ENCODE data around the gene SCAMP3.
"Not testable (repeated sequence)": the region's sequence is repeated elsewhere in the genome, so short reads cannot be mapped to it uniquely, and the experiment has no call there.

SCAMP3 gene

GRCh38 chr1:155254228-155254713, 7.9 kb downstream of the SCAMP3 start:
- no peak for DNase-seq

DNA sequence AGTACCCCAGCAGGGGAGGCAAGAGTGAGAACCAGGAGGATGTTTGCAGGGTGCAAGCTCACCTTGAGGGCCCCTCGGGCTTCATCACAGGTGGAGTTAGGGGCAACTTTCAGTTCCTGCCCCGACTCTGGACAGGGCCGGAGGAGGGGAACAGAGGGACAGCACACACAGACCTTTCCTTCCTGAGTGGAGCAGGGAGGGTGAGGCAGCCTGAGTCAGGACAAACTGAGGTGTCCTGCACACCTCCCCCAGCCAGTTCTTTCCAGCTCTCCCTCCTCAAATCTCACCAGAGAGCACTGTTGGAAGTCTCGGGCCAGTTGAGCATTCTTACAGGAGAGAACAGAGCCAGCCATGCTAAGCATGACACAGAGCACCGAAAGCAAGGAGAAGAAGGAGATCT, 8.4 kb downstream of the SCAMP3 start:
- DNase-seq = no peak

GRCh38 chr1:155253208-155253607, 9.0 kb downstream of the SCAMP3 start:
- no peak for DNase-seq

GRCh38 chr1:155251566-155251965, 10.6 kb downstream of the SCAMP3 start:
- no peak for DNase-seq

GRCh38 chr1:155250633-155251449, 11.3 kb downstream of the SCAMP3 start:
- DNase-seq = peak; percentile 98

DNA sequence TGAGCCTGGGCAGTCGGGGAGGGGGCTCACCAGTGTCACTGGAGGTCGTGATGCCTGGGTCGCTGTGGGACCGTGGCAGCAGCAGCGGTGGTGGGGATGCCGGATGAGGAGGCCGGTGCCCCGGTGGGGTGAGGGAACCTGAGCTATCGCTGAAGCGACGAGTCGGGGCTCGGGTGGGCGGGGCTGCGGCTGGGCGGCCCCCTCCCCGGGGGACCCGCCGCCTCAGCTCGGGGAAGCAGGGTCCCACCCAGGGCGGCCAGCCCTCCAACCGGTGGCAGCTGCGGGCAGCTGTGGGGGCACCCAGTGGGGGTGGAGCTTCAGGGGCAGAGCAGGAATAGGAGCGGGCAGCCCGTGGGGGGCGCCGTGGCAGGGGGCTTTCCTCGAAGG, 11.9 kb downstream of the SCAMP3 start:
- DNase-seq = no peak

- DNase-seq = no peak
Observed at GRCh38 chr1:155247667-155248553, 14.2 kb downstream of the SCAMP3 start.

DNA sequence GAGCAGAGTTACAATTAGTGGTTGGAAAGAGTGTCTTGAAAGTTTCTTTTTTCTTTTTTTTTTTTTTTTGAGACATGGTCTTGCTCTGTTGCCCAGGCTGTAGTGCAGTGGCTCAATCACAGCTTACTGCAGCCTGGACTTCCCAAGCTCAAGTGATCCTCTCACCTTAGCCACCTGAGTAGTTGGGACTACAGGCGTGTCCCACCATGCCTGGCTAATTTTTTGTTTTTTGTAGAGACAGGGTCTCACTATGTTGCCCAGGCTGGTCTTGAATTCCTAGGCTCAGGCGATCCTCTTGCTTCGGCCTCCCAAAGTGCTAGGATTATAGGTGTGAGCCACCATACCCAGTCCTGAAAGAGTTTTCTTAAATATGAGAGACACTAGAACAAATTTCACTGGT, 15.4 kb downstream of the SCAMP3 start:
- DNase-seq = not testable (repeated sequence)

DNA sequence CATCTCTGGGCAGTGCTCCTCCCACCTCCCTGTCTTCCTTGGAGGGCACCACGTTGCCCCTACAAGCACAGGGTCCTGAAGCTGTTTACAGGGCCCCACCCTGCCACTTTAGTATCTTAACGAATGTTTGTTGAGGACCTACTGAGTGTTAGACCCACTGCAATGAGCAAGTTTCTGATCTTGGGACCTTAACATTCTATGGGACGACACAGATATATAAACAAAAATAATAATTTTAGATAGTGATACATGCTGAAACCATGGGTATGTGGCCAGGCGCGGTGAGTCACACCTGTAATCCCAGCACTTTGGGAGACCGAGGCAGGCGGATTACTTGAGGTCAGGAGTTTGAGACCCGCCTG, 17.0 kb downstream of the SCAMP3 start:
- DNase-seq = no peak

- DNase-seq = peak; percentile 82
Observed at GRCh38 chr1:155244368-155245162, 17.6 kb downstream of the SCAMP3 start.

- no peak for DNase-seq
Observed at GRCh38 chr1:155242805-155243358, 19.3 kb downstream of the SCAMP3 start.

- DNase-seq = no peak
Observed at GRCh38 chr1:155241841-155242264, 20.3 kb downstream of the SCAMP3 start.

DNA sequence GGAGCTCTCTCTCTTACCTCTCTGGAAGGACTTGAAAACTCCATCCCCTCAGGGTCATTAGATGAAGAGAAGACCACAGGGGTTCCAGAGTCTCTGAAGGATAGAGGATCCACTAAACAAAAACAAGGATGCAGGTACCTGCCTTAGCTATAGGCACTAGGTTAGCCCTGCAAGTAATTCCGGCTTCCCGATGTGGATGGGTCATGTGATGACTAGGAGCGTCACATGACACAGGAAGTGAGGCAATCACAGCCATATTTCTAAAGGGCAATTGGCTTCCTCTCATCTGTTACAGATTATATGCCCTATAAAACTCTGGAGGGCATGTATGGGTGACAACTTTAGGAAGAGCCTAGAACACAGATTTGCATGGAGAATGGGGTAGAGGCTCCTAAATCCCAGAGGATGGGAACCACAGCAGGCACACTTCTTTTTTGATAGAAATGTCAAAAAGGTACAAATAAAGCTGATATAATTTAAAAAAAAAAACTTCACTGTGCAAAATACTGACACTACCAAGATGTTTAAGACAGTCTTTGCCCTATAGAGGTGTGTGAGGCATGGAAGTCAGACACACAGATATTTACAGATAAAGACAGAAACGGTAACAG, 21.0 kb downstream of the SCAMP3 start:
- DNase-seq = no peak

DNA sequence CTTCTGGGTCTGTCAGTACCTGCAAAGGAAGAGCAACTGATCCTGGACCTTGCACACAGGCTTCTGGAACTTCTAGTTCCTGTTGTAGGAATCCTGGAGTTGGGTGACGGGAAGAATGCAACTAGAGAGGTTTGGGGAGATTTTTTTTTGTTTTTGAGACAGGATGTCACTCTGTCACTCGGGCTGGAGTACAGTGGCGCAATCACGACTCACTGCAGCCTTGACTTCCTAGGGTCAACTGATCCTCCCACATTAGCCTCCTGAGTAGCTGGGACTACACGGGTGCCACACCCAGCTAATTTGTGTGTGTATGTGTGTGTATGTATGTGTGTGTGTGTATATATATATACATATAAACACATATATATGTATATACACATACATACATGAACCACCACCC, 25.7 kb downstream of the SCAMP3 start:
- no peak for DNase-seq

DNA sequence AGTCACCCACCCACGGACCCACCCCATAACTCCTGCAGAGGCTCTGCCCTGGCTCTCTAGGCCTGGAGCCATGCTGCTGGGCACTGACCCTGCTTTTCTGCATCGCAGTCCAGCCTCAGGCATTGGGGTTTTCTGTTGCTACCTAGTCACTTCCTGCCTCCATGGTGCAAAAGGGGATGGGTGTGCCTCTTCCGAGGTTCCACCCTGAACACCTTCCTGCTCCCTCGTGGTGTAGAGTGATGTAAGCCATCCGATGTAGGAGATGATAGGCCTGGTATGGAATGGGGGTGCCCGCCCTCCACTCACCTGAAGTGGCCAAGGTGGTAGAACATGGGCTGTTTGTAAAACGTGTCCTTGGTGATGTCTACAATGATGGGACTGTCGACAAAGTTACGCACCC, 26.8 kb downstream of the SCAMP3 start:
- DNase-seq = not testable (repeated sequence)

GRCh38 chr1:155233502-155233901, 28.7 kb downstream of the SCAMP3 start:
- not testable (repeated sequence) for DNase-seq

GRCh38 chr1:155232001-155232978, 29.9 kb downstream of the SCAMP3 start:
- DNase-seq = not testable (repeated sequence)

- not testable (repeated sequence) for DNase-seq
Observed at GRCh38 chr1:155231302-155231701, 30.9 kb downstream of the SCAMP3 start.

- no peak for DNase-seq
Observed at GRCh38 chr1:155228096-155228427, 34.1 kb downstream of the SCAMP3 start.

- DNase-seq = peak; percentile 98
Observed at GRCh38 chr1:155227261-155228095, 34.7 kb downstream of the SCAMP3 start.
